Measurements from ENCODE around the gene SPDYE6.
"Not testable (repeated sequence)": the region's sequence is repeated elsewhere in the genome, so short reads cannot be mapped to it uniquely, and the experiment has no call there.

Gene SPDYE6

GRCh38 chr7:102363549-102364393, 7.5 kb upstream of the SPDYE6 start:
- DNase-seq (ENCODE audit: low read depth in 2 of 2) = peak; percentile 88 to 89

GRCh38 chr7:102346983-102347382, 9.3 kb downstream of the SPDYE6 start:
- not testable (repeated sequence) for DNase-seq (ENCODE audit: low read depth in 2 of 2)

GRCh38 chr7:102340599-102341368, 15.5 kb downstream of the SPDYE6 start:
- DNase-seq (ENCODE audit: low read depth in 2 of 2) = not testable (repeated sequence)

- not testable (repeated sequence) for DNase-seq (ENCODE audit: low read depth in 2 of 2)
These were observed 18.8 kb downstream of the SPDYE6 start for GRCh38 chr7:102337420-102337819.

- not testable (repeated sequence) for DNase-seq (ENCODE audit: low read depth in 2 of 2)
These were observed 19.2 kb downstream of the SPDYE6 start for GRCh38 chr7:102337002-102337401.

- DNase-seq (ENCODE audit: low read depth in 2 of 2) = not testable (repeated sequence)
These were observed 20.7 kb downstream of the SPDYE6 start for GRCh38 chr7:102335574-102335973.

- DNase-seq (ENCODE audit: low read depth in 2 of 2) = not testable (repeated sequence)
These were observed 25.4 kb downstream of the SPDYE6 start for GRCh38 chr7:102330666-102331460.

- not testable (repeated sequence) for DNase-seq (ENCODE audit: low read depth in 2 of 2)
These were observed 26.9 kb downstream of the SPDYE6 start for GRCh38 chr7:102329366-102329765.

GRCh38 chr7:102328863-102329262, 27.4 kb downstream of the SPDYE6 start:
- not testable (repeated sequence) for DNase-seq (ENCODE audit: low read depth in 2 of 2)

- DNase-seq (ENCODE audit: low read depth in 2 of 2) = not testable (repeated sequence)
These were observed 29.1 kb downstream of the SPDYE6 start for GRCh38 chr7:102327183-102327582.

- no peak for DNase-seq (ENCODE audit: low read depth in 2 of 2)
These were observed 29.9 kb downstream of the SPDYE6 start for GRCh38 chr7:102326157-102326889.

GRCh38 chr7:102325106-102325505, 31.1 kb downstream of the SPDYE6 start:
- not testable (repeated sequence) for DNase-seq (ENCODE audit: low read depth in 2 of 2)

GRCh38 chr7:102323914-102324195, 32.4 kb downstream of the SPDYE6 start:
- no peak for DNase-seq (ENCODE audit: low read depth in 2 of 2)

- no peak for DNase-seq (ENCODE audit: low read depth in 2 of 2)
These were observed 34.0 kb downstream of the SPDYE6 start for GRCh38 chr7:102322202-102322715.

- DNase-seq (ENCODE audit: low read depth in 2 of 2) = no peak
These were observed 34.7 kb downstream of the SPDYE6 start for GRCh38 chr7:102321351-102322201.

- no peak for DNase-seq (ENCODE audit: low read depth in 2 of 2)
These were observed 35.5 kb downstream of the SPDYE6 start for GRCh38 chr7:102320601-102321350.

- DNase-seq (ENCODE audit: low read depth in 2 of 2) = no peak
These were observed 36.1 kb downstream of the SPDYE6 start for GRCh38 chr7:102320181-102320580.

GRCh38 chr7:102319671-102320070, 36.6 kb downstream of the SPDYE6 start:
- DNase-seq (ENCODE audit: low read depth in 2 of 2) = no peak

- no peak for DNase-seq (ENCODE audit: low read depth in 2 of 2)
These were observed 37.7 kb downstream of the SPDYE6 start for GRCh38 chr7:102318482-102318971.
